GM10847 (cell line): ENCODE measurements around the gene NCS1.

ENCODE experiments used
- POLR2A ChIP-seq: IDR thresholded peaks from 2 replicates; pipeline ENCODE4 v1.6.1; 2011; ENCODE audit not compliant: insufficient read length; ENCODE audit errors: extremely low read depth

NCS1 gene

DNA sequence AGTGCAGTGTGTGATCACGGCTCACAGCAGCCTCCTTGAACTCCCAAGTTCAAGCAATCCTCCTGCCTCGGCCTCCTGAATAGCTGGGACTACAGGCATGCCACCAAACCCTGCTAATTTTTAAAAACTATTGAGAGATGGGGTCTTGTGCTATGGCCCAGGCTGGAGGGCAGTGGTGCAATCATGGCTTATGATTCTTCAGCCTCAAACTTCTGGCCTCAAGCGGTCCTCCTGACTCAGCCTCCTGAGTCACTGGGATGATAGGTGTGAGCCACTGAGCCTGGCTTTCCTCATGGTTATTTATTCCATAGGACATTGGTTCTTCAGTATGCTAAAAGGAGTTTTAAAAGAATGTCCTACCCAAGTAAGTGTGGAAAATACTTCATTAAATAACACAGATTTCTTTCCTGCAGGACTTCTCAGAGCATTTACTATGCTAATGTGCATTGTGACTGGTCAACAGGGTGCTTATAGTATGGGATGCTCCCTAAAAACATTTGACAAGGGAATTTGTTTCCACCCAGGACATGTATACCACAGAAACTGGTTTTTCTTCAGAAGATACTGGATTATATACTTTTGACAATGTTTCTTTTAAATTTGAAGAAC is 11.2 kb upstream of the NCS1 start:
- TF ChIP-seq POLR2A, result no peak

DNA sequence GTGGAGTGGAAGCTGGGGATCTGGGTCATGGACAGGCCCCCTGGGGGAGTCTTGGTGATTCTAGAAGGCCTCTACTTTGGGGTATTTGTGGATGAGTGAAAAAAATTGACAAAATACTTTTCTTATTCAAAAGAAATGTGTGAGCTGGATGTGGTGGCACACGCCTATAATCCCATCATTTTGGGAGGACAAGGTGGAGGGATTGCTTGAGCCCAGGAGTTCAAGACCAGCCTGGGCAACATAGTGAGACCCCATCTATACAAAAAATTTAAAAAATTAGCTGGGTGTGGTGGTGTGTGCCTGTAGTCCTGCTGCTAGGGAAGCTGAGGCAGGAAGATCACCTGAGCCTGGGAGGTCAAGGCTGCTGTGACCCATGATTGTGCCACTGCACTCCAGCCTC is 6.6 kb upstream of the NCS1 start:
- no peak for TF ChIP-seq POLR2A

DNA sequence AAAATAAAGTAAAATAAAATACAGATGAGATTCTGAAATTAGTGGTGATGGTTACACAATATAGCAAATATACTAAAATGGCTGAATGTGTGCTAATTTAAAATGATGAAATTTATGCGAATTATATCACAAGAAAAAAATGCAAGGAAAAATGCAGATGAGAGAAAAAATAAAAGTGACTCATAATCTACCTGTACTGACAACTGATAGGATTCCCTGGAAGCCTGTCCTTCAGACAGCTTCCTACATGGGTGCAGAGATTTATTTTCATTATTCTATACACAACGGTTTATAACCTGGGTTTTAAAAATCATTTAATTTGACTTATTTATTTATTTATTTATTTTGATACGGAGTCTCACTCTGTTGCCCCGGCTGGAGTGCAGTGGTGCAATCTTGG is 5.8 kb upstream of the NCS1 start:
- TF ChIP-seq POLR2A, result no peak

DNA sequence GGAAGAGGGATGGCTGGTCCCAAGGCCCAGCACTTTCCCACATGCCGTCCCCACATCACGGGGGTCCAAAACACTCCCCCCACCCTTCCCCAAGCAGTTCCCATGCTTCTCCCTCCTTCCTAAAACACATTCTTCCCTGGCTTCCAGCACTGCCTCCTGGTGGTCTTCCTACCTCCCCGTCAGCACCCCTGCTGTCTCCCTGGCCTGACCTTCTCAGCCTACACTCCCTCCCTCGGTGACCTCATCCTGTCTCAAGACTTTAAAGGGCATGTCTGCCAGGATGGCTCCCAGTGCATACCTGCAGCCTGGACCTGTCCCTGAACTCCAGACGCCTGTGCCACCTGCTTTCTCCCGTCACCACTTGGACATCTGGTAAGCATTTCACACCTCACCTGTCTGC is 4.3 kb upstream of the NCS1 start:
- no peak for TF ChIP-seq POLR2A

DNA sequence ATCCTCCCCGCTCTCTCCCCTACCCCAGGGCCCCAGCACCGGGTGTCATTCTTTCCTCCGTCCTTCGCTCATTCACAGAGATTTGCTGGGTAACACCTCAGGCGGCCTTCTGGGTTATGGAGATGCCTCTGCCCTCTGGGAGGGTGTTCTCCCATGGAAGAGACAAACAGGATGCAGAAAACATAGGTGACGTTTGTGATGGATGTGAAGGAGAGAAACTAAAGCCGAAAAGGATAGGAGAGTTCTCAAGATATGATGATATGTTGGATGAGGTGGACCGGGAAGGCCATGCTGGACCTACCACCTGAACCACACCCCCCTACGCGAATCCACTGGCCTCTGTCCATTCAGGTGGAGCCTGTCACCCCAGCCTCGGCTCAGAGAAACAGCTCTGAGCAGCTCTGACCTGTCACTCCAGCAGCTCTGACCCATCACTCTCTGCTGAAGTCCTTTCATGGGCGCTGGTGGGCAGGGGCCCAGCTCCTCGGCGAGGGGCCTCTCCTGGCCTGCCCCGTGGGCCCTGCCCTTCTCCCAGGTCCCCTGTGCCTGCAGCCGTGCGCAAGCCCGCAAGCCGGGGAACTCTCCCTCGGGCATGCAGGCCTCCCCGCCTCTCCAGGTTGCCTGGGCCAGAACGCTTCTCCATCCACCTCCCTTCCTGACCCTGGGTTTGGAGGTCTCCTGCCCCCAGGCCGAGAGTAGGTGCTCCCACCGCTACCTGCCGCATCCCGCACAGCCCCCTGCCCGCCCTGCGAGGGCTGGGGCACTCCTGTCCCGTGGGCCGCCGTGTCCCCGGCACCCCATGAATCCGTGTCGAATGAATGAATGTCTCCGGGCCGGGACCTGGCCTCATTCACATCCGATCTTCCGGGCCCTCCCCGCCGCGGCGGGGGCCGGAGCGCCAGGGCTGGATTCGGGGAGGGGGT is 717 bp upstream of the NCS1 start:
- no peak for TF ChIP-seq POLR2A

DNA sequence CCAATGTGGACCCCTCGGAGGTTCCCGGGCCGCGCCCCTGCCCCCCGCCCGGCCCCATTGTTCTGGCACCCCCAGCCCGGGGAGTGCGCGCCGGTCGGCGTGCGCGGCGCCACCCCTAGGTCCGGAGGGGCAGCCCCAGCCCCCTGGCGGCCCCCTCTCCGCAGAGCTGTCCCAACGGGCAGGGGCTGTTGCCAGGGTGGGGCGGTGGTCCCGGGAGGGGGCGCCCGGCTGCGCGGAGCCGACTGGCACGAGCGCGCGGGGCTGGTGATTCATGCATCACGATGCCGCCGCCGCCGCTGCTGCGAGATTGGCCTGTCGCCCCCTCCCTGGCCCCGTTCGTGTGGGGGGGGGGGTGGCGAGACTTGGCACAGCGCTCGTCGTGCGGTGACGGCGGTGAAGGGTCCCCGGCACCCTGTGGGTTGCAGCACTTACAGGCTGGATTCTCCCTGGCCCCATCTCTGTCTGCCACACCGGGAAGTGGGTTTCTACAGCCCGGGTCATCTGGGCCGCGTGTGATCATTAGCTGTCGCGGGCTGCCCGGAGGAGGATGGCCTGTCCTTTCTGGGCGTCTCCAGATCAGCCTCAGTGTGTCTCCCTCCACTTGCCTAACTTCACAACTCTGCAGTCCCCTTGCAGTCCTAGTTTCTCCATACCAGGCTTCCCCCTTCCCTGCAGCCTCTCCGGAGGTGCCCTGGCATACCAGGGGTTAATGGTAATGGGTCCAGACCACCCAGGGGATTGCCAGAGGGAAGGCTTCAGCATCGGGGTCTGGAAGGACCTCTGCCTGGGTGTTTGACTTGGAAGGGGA is 858 bp downstream of the NCS1 start:
- no peak for TF ChIP-seq POLR2A

DNA sequence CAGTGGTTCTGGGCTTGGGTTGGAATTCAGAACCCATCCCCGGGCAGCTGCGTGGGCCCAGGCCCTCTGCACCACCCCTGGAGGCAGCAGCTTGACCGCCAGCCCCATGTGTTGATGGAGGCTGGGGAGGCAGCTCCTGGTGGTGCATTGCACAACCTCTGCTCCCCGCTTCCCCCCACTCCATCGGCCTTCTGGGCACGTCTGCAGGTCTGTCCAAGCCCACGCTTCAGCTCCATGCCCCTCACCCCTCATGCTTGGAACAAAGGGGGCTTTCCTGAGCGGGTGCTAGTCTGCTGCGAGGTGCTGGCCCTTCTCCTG is 1.4 kb downstream of the NCS1 start:
- TF ChIP-seq POLR2A, result no peak

DNA sequence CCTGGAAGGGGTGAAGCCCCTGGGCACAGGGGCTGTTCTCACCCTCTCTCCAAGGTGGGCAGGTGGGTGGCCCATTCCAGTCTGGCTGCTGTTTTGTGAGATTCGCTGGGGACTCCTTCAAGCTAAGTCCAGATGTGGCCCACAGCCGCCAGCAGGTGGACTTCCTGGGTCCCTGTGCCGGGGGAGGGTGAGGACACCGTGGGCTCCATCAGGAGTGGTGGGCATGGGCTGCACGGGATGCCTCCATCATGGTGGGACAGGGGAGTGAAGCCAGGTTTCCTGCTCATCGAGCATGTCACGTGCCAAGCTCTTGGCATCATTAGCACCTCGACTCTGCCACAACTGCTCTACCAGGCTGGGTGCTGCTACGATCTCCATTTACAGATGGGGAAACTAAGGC is 1.8 kb downstream of the NCS1 start:
- no peak for TF ChIP-seq POLR2A

DNA sequence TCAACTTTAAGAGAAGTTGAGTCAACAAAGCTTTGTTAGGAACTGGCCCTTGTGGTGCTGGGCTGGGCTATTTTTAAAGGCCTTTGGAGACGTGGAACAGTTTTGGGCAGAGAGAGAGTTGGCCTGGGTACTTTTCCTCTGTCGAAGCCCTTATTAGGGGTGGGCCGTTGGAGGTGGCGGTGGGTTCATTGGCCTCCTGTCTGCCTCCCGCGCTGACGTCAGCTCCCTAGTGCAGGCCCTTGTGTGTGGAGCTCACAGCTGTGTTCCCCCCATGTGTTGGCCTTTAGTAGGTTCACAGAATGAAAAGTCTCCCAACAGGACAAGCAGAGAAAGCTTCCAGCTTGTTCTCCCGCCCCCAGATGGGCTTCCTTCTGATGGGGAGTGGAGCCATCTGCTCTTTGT is 2.7 kb downstream of the NCS1 start:
- no peak for TF ChIP-seq POLR2A

DNA sequence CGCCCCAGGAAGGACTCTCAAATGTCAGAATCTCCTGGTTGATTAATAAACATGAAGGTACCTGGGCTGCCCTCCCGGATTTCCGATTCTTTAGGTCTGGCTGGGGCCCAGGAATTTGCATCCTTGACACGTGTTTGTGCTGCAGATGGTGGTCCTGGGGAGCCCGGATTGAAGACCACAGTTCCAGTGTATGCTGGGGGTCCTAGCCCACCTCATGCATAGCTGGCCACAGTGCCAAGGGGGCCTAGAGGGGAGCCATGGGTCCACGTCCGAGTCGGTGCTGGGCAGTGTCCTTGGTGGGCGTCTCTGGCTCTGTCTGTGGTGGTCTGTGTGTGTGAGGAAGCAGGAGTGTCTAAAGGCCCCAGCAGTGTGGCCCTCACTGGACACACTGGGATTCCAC is 3.2 kb downstream of the NCS1 start:
- TF ChIP-seq POLR2A, result no peak

DNA sequence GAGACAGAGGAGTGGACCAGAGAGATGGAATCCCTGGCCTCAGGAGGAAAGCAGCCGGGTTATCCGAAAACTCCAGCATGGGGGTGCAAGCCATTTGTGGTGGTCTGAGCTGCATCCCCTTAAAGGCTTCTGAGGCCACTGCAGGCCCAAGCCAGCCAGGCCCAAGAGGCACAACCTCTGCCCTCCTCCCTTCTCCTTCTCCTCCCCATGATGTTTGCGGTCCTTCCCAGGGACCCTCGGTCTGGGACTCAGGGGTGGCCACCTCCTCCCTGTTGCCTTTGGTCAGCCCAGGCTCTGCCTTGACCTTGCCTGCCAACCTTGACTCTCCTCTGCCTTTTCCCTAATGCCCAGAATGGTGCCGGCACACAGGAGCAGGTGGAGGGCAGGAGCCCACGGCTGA is 4.6 kb downstream of the NCS1 start:
- TF ChIP-seq POLR2A, result no peak

DNA sequence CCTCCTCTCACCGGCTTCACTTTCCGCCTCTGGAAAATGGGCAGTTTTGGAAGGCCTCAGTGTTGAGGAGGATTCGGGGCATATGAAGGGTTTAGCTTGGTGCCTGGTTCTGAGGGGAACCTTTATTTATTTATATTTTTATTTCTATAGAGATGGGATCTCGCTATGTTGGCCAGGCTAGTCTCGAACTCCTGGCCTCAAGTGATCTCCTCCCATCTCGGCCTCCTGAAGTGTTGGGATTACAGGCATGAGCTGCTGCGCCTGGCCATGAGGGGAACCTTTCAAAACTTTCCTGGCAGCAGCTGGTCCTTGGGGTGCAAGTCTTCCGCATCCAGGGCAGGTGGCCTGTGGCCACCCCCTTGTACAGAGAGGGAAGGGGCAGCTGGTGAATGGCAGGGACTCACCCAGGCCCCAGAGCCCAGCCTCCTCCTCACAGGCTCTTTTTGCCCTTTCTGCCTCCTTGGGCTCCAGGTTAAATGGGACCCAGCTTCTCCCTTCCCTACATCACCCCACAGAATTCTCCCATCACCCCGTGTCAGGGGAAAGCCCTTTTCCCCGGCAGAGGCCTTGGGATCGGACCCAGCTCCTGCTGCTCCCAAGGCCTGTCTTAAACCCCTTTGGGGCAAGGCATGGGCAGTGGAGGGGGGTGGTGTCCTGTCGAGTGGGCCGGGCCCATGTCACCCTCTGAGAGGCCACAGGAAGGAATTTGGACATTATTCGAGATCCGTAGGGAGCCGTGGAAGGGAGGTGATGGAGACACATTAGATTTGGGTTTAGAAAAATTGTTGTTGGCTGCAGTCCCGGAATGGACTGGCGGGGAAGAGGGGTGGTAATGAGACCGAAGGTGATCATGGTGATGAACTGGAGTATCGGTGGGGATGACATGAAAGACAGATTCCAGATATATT is 5.9 kb downstream of the NCS1 start:
- TF ChIP-seq POLR2A, result no peak

DNA sequence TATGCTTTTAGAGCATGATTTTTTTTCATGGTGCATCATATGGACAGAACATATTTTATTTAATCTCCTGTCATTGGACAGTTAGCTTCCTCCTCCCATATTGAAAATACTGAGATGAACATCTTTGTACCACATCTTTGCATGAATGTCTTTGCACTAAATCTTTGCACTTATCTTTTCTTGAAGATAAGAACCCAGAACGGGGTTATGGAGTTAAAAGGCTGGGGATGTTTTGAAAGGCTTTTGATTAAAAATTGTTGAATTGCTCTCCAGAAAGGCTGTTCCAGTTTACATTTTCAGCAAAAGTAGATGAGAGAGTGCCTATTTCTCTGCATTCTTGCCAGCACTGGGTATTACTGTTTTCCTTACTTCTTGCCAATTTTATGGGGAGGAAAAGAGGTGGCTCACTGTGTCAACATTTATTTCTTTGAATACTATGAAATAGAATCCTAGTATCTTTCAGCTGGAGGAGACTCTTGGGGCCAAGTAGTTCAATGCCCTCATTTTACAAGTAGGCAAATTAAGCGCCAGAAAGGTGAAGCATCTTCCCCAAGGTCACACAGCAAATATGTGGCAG is 7.2 kb downstream of the NCS1 start:
- no peak for TF ChIP-seq POLR2A

DNA sequence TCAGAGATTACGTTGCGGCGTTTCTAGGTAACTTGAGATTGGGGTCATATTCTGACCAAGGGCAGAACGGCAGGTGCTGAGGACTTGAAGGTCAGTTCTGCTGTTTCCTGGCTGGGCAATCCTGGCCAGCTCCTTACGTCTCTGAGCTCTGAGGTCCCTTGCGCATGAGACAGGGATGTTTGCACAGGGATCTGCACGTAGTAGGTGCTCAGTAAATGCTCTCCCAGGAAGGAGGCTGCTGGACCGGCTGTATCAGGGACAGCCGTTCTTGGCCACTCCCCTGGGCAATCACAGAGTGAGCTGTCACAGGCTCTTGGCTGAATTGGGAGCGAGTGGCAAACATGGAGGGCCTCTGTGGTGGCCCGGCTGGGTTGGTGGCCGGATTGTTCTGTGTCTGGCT is 8.3 kb downstream of the NCS1 start:
- no peak for TF ChIP-seq POLR2A
